ENCODE data around the gene FNTB. TPM values are rescaled to one million over a fixed set of nuclear protein-coding genes. Genes with fewer than 3 reads are reported as not detected.

Gene FNTB
- total RNA-seq, 2 experiments from 2014 or later: 13.3 to 14.6 TPM

GRCh38 chr14:65101631-65102440, 115.1 kb downstream of the FNTB start:
- CTCF ChIA-PET: no interaction called here
- POLR2A ChIA-PET: interaction anchor here (0.7 to 1.3 kb wide), 2 partner anchors 66 to 115 kb away, joined by 4 to 5 read pairs; partner anchors contain the start of gene FNTB

- ChIA-PET CTCF (interaction anchor here (0.6 kb wide), 1 partner anchor 59 kb away, joined by 3 read pairs; no protein-coding TSS in a partner anchor), POLR2A (interaction anchor here (0.6 to 1.3 kb wide), 5 partner anchors 9 to 127 kb away, joined by 3 to 7 read pairs (median 4); partner anchors contain the start of gene FNTB)
These were observed 115.9 kb downstream of the FNTB start, which contains the start of gene MAX for GRCh38 chr14:65102441-65103149. TSS of gene MAX (minus strand) at chr14:65102517. CDS start at chr14:65102339, 178 bp downstream.

GRCh38 chr14:65103150-65103760, 116.6 kb downstream of the FNTB start:
- ChIA-PET CTCF (interaction anchor here (0.5 to 0.6 kb wide), 2 partner anchors 180 to 849 kb away, joined by 3 read pairs; no protein-coding TSS in a partner anchor), POLR2A (interaction anchor here (0.6 to 1.3 kb wide), 4 partner anchors 9 to 116 kb away, joined by 3 to 5 read pairs (median 4); partner anchors contain the start of gene FNTB)

- CTCF ChIA-PET: interaction anchor here (1.1 kb wide), 1 partner anchor 119 kb away, joined by 3 read pairs; no protein-coding TSS in a partner anchor
- POLR2A ChIA-PET: no interaction called here
These were observed 118.1 kb downstream of the FNTB start for GRCh38 chr14:65104791-65105190.

- ChIA-PET CTCF (interaction anchor here (0.6 kb wide), 1 partner anchor 771 kb away, joined by 4 read pairs; no protein-coding TSS in a partner anchor), POLR2A (no interaction called here)
These were observed 119.6 kb downstream of the FNTB start for GRCh38 chr14:65106316-65106715.

GRCh38 chr14:65106736-65107135, 120.0 kb downstream of the FNTB start:
- ChIA-PET POLR2A (no interaction called here), CTCF (interaction anchor here (0.6 kb wide), 1 partner anchor 771 kb away, joined by 4 read pairs; no protein-coding TSS in a partner anchor)

GRCh38 chr14:65107200-65107599, 120.5 kb downstream of the FNTB start:
- CTCF ChIA-PET: no interaction called here
- POLR2A ChIA-PET: no interaction called here

GRCh38 chr14:65109357-65109756, 122.7 kb downstream of the FNTB start:
- ChIA-PET POLR2A (no interaction called here), CTCF (interaction anchor here (0.9 kb wide), 1 partner anchor 77 kb away, joined by 3 read pairs; no protein-coding TSS in a partner anchor)

GRCh38 chr14:65110525-65110924, 123.8 kb downstream of the FNTB start:
- CTCF ChIA-PET: interaction anchor here (0.7 kb wide), 1 partner anchor 1654 kb away, joined by 3 read pairs; no protein-coding TSS in a partner anchor
- POLR2A ChIA-PET: no interaction called here

Other genes with a start within 250 kb of the FNTB start
- gene SPTB, start 107.0 kb upstream of the FNTB start, total RNA-seq: under 1 TPM; 0.17 to 0.19 TPM
- gene CHURC1, start 72.4 kb upstream of the FNTB start, total RNA-seq: 10 to 100 TPM; 43.5 to 44.9 TPM
- gene GPX2, start 44.1 kb upstream of the FNTB start, total RNA-seq: not detected
- gene RAB15, start 14.6 kb upstream of the FNTB start, total RNA-seq: 1 to 10 TPM; 4.2 to 4.8 TPM
- 100 to 1,000 TPM; 113 to 120 TPM for gene MAX, start 115.6 kb downstream of the FNTB start, total RNA-seq

Data from activated CD8-positive, alpha-beta memory T cell treated with anti-CD3 and anti-CD28 coated beads for 36 hours (primary cell).